HepG2 (cell line): Measurements from ENCODE around the gene LIMS2. TPM values are rescaled to one million over a fixed set of nuclear protein-coding genes. Genes with fewer than 3 reads are reported as not detected.

Source experiments
- CC2D1A ChIP-seq: sonication (generic); formaldehyde crosslinking; IDR thresholded peaks from 2 replicates; pipeline ENCODE4 v1.8.1; 2023; ENCODE audit warnings: mild to moderate bottlenecking, missing genetic modification reagents
- HNRNPH1 ChIP-seq: fragments of 200-400 bp; formaldehyde crosslinking; optimal IDR thresholded peaks from 2 replicates; pipeline ENCODE3; 2017; ENCODE audit warnings: mild to moderate bottlenecking, low read depth, low read length
- SPEN ChIP-seq: sonication (generic); formaldehyde crosslinking; IDR thresholded peaks from 2 replicates; pipeline ENCODE4 v1.5.1; 2020; ENCODE audit warnings: low read depth, mild to moderate bottlenecking, missing genetic modification reagents
- ZBTB1 ChIP-seq: sonication (generic); formaldehyde crosslinking; IDR thresholded peaks from 2 replicates; pipeline ENCODE4 v1.4.0; 2020; ENCODE audit warnings: missing genetic modification reagents, borderline replicate concordance
- ZNF274 ChIP-seq: sonication (generic); formaldehyde crosslinking; IDR thresholded peaks from 2 replicates; pipeline ENCODE4 v1.5.1; 2020; ENCODE audit warnings: mild to moderate bottlenecking, missing genetic modification reagents
- ZNF546 ChIP-seq: sonication (generic); formaldehyde crosslinking; conservative IDR thresholded peaks from 2 replicates; pipeline ENCODE4 v1.8.1; 2023; ENCODE audit warnings: mild to moderate bottlenecking, missing genetic modification reagents
- ZNF563 ChIP-seq: sonication (generic); formaldehyde crosslinking; IDR thresholded peaks from 2 replicates; pipeline ENCODE4 v1.8.0; 2022; ENCODE audit warnings: mild to moderate bottlenecking, moderate library complexity, missing genetic modification reagents
- ZNF614 ChIP-seq: IDR thresholded peaks from 2 replicates; pipeline ENCODE4 v1.6.1; 2018; ENCODE audit warnings: missing biosample characterization, missing genetic modification reagents, inconsistent platforms, borderline replicate concordance
- ZNF775 ChIP-seq: sonication (generic); formaldehyde crosslinking; IDR thresholded peaks from 2 replicates; pipeline ENCODE4 v1.4.0; 2020; ENCODE audit warnings: missing genetic modification reagents, mild to moderate bottlenecking, moderate library complexity, borderline replicate concordance
- ZNF776 ChIP-seq: sonication (generic); formaldehyde crosslinking; IDR thresholded peaks from 2 replicates; pipeline ENCODE4 v1.4.0; 2020; ENCODE audit warnings: mild to moderate bottlenecking, missing genetic modification reagents
- polyA plus RNA-seq, 8 experiments: library from polyadenylated mRNA; depleted of rRNA in 3 of 8; stranded (reverse) in 7 of 8; unstranded in 1 of 8; fragments of >200 nt; fragmentation: Illumina TruSeq in 4 of 8; extraction: Trizol in 4 of 8; gene quantifications; 2 replicates each; pipeline versions ENCODE4 v1.2.1 to v1.2.3, GENCODE V29; 2011 to 2016; ENCODE audit warnings: low read depth in 4 of 8, missing spikeins in 1 of 8, mixed read lengths in 1 of 8; ENCODE audit not compliant: insufficient read depth in 1 of 8
- total RNA-seq, 5 experiments: library from RNA; depleted of rRNA; stranded (reverse); fragments of >200 nt; fragmentation: Illumina TruSeq; extraction: Trizol; gene quantifications; 2 replicates each; pipeline ENCODE4 v1.2.3, GENCODE V29; 2016; ENCODE audit warnings: low read depth in 1 of 5
- TF ChIP-seq, protein P1 (sequence below): sonication (generic); formaldehyde crosslinking; IDR thresholded peaks from 2 replicates; pipeline ENCODE4 v1.4.0; 2020; ENCODE audit warnings: mild to moderate bottlenecking, missing genetic modification reagents
- TF ChIP-seq, protein P2 (sequence below), 2 experiments: fragments of 450-650 bp in 1 of 2; sonication (generic) in 1 of 2; formaldehyde crosslinking in 1 of 2; IDR thresholded peaks; 2 replicates each; pipeline versions ENCODE4 v1.6.1 to v1.8.0; 2016 to 2022; ENCODE audit warnings: antibody characterized with exemption in 1 of 2, mild to moderate bottlenecking in 1 of 2, missing genetic modification reagents in 1 of 2
- TF ChIP-seq, protein P3 (sequence below): sonication (generic); formaldehyde crosslinking; IDR thresholded peaks from 2 replicates; pipeline ENCODE4 v1.8.1; 2022; ENCODE audit warnings: low read depth, mild to moderate bottlenecking, missing genetic modification reagents

Gene LIMS2
- total and polyA plus RNA-seq, 2 of the 13 experiments (the other 11 are each of a cell fraction or from before 2014, with no cell fraction given): 1.0 to 1.9 TPM

DNA sequence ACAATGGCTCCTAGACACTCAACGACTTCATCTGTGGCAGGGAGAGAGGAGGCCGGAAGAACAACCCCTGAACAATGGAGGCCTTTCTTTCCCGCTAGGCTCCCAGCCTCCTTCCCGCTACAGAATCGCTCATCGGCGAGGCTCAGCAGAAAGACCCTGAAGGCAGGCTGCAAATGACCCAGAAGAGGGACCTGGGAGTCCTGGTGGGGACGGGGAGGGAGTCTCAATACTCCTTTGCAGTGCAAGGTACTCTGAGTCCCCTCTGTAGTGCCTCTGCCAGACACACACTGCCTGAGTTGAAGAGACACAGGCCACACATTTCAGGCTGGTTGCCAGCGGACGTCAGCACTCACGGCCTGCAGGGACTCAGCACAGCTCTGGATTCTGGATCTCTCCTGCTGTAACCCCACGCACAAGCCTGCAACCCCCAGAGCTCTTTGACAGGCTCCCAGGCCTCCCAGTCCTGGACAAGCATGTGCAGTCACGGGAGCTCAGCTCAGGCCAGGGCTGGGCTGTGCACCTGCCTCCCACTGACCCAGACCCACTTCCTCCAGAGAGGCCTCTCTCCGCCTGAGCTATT lies 23.3 kb downstream of the LIMS2 start (continued):
- no peak for TF ChIP-seq SPEN (CRISPR knock-in tag)
- TF ChIP-seq HNRNPH1: no peak
- no peak for TF ChIP-seq ZNF546
- TF ChIP-seq, protein P1, sequence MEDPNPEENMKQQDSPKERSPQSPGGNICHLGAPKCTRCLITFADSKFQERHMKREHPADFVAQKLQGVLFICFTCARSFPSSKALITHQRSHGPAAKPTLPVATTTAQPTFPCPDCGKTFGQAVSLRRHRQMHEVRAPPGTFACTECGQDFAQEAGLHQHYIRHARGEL (CRISPR knock-in tag): 0 out of 2 replicates have a peak, but pooled peaks have one; percentile 65
- no peak for TF ChIP-seq ZBTB1 (CRISPR knock-in tag)
- TF ChIP-seq ZNF563: 0 out of 2 replicates have a peak, but pooled peaks have one; percentile 32
- TF ChIP-seq, protein P2, sequence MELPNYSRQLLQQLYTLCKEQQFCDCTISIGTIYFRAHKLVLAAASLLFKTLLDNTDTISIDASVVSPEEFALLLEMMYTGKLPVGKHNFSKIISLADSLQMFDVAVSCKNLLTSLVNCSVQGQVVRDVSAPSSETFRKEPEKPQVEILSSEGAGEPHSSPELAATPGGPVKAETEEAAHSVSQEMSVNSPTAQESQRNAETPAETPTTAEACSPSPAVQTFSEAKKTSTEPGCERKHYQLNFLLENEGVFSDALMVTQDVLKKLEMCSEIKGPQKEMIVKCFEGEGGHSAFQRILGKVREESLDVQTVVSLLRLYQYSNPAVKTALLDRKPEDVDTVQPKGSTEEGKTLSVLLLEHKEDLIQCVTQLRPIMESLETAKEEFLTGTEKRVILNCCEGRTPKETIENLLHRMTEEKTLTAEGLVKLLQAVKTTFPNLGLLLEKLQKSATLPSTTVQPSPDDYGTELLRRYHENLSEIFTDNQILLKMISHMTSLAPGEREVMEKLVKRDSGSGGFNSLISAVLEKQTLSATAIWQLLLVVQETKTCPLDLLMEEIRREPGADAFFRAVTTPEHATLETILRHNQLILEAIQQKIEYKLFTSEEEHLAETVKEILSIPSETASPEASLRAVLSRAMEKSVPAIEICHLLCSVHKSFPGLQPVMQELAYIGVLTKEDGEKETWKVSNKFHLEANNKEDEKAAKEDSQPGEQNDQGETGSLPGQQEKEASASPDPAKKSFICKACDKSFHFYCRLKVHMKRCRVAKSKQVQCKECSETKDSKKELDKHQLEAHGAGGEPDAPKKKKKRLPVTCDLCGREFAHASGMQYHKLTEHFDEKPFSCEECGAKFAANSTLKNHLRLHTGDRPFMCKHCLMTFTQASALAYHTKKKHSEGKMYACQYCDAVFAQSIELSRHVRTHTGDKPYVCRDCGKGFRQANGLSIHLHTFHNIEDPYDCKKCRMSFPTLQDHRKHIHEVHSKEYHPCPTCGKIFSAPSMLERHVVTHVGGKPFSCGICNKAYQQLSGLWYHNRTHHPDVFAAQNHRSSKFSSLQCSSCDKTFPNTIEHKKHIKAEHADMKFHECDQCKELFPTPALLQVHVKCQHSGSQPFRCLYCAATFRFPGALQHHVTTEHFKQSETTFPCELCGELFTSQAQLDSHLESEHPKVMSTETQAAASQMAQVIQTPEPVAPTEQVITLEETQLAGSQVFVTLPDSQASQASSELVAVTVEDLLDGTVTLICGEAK (IDR thresholded peaks at IDR 0.05): no peak
- TF ChIP-seq, protein P2 (CRISPR knock-in tag; IDR thresholded peaks at IDR 0.05): no peak
- no peak for TF ChIP-seq CC2D1A (CRISPR knock-in tag)
- TF ChIP-seq, protein P3, sequence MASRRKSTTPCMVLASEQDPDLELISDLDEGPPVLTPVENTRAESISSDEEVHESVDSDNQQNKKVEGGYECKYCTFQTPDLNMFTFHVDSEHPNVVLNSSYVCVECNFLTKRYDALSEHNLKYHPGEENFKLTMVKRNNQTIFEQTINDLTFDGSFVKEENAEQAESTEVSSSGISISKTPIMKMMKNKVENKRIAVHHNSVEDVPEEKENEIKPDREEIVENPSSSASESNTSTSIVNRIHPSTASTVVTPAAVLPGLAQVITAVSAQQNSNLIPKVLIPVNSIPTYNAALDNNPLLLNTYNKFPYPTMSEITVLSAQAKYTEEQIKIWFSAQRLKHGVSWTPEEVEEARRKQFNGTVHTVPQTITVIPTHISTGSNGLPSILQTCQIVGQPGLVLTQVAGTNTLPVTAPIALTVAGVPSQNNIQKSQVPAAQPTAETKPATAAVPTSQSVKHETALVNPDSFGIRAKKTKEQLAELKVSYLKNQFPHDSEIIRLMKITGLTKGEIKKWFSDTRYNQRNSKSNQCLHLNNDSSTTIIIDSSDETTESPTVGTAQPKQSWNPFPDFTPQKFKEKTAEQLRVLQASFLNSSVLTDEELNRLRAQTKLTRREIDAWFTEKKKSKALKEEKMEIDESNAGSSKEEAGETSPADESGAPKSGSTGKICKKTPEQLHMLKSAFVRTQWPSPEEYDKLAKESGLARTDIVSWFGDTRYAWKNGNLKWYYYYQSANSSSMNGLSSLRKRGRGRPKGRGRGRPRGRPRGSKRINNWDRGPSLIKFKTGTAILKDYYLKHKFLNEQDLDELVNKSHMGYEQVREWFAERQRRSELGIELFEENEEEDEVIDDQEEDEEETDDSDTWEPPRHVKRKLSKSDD: no peak
- 0 out of 2 replicates have a peak, but pooled peaks have one; percentile 22 for TF ChIP-seq ZNF614 (CRISPR knock-in tag)
- TF ChIP-seq ZNF775: no peak
- 0 out of 2 replicates have a peak, but pooled peaks have one; percentile 22 for TF ChIP-seq ZNF274 (CRISPR knock-in tag)
- peak; percentile 68; the same call in 1 of the 2 replicates for TF ChIP-seq ZNF776 (CRISPR knock-in tag)
